Mucosa of descending colon (tissue), 3 donors: ENCODE measurements around the gene POGK. TPM values are rescaled to one million over a fixed set of nuclear protein-coding genes. Genes with fewer than 3 reads are reported as not detected.

Source experiments
- ATAC-seq: fragments of 200-7000 bp; cut with Tn5 transposase; one replicate; pipeline ENCODE4 v1.9.1; 2020; ENCODE audit warnings: mild to moderate bottlenecking, moderate library complexity
- DNase-seq, 3 donors: peaks; one replicate each; pipeline ENCODE4 v3.0.0-alpha.2; 2020
- H3K36me3 ChIP-seq: fragments of 200-600 bp; one replicate; pipeline ENCODE4 v1.8.0; 2021; ENCODE audit warnings: low read depth, mild to moderate bottlenecking
- H3K4me1 ChIP-seq: fragments of 200-600 bp; one replicate; pipeline ENCODE4 v1.8.0; 2021; ENCODE audit warnings: low read depth, mild to moderate bottlenecking
- H3K4me3 ChIP-seq: fragments of 200-600 bp; one replicate; pipeline ENCODE4 v1.8.0; 2021; ENCODE audit warnings: mild to moderate bottlenecking
- H3K9me3 ChIP-seq: fragments of 200-600 bp; one replicate; pipeline ENCODE4 v1.8.0; 2021; ENCODE audit warnings: mild to moderate bottlenecking
- intact Hi-C, 2 donors: fragments of 100-400 bp; cut with DNase I in 1 of 2; cut with micrococcal nuclease in 1 of 2; formaldehyde crosslinking; loops; one replicate each; pipeline versions ENCODE4 v1.11.0 to v1.11.1; 2022; cut with DNase I, micrococcal nuclease
- total RNA-seq, 3 donors: library from RNA; stranded (reverse); fragmentation: NEBNext Ultra II Directional in 2 of 3; extraction: Animal tissue kit (Norgen Biotek cat#: 25700) in 2 of 3; gene quantifications; one replicate each; pipeline versions ENCODE4 v1.2.1 to v1.2.4, GENCODE V29; 2021 to 2023
- TF ChIP-seq, protein P1 (sequence below): fragments of 200-600 bp; IDR thresholded peaks from one replicate; pipeline ENCODE4 v1.8.0; 2022; ENCODE audit warnings: antibody characterized with exemption, mild to moderate bottlenecking
- donor health status: DM: no; HTN: no; CAD: no; lungs with moderate emphysema.
- donor health status: DM: no; HTN: no; CAD: no.
- donor health status: DM: no; HTN: yes; CAD: no.

POGK gene
- total RNA-seq, 3 donors from 2014 or later: 22.7 to 38.7 (median 30.1) TPM

DNA sequence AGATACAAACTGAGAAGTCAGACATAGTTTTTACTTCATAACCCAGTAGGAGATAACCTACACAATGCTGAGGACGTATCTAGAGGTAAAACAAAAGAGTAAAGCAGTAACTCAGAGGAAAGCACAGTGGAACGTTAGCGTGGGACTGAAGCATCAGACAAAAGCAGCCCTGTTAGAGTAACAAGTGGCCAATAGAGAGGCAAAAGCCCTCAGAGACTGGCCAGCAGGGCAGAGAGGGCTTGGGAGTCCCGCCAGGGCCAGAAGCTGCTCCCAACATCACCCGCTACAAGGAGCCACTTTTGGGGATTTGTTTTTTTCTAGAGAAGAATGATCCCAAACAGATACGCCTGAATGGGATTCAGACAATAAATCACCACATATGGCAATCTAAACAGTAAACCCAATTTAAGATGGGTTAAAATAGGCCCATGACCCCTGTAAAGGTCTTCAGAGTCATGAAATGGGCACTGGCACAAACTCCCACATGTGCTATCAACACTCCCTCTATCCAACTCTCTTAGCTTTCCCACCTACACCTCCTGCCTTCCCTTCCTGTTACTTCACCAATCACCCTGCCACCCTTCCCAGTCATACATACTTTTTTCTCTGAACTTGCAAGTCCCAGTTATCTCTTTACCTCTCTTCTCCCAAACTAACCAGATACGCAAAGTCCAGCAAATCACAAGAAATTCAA is 19.6 kb downstream of the POGK start:
- Histone ChIP-seq H3K4me1 (no peaks in the 10 kb centered on the region), H3K9me3 (no peaks in the 10 kb centered on the region), H3K4me3 (no peak overlapping the region), H3K36me3 (peaks cover 7% of the 10 kb centered on the region)
- ATAC-seq (no peak), DNase-seq (no peak)
- intact Hi-C loops: no loop called here
- TF ChIP-seq, protein P1, sequence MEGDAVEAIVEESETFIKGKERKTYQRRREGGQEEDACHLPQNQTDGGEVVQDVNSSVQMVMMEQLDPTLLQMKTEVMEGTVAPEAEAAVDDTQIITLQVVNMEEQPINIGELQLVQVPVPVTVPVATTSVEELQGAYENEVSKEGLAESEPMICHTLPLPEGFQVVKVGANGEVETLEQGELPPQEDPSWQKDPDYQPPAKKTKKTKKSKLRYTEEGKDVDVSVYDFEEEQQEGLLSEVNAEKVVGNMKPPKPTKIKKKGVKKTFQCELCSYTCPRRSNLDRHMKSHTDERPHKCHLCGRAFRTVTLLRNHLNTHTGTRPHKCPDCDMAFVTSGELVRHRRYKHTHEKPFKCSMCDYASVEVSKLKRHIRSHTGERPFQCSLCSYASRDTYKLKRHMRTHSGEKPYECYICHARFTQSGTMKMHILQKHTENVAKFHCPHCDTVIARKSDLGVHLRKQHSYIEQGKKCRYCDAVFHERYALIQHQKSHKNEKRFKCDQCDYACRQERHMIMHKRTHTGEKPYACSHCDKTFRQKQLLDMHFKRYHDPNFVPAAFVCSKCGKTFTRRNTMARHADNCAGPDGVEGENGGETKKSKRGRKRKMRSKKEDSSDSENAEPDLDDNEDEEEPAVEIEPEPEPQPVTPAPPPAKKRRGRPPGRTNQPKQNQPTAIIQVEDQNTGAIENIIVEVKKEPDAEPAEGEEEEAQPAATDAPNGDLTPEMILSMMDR: no peak

DNA sequence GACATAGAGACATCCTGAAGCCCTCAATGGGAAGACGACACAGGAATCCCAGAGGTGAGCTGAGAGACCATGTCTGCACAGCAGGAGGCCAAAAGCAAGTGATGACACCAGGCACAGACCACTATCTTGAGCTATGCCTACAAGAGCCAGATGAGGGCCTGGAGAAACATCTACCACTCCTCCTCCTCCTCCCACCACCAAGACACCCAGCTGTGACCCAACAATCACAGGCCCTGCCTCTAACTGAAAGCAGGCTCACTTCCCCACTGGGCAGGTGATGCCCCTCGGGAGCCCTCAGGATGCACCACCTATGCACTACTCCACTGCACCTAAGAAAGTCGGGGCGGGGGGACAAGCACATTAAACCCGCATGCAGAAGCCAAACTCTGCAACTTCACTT is 20.3 kb downstream of the POGK start:
- Histone ChIP-seq H3K4me3 (no peak overlapping the region), H3K9me3 (no peaks in the 10 kb centered on the region), H3K4me1 (no peaks in the 10 kb centered on the region), H3K36me3 (peaks cover 7% of the 10 kb centered on the region)
- intact Hi-C loops: no loop called here
- TF ChIP-seq, protein P1: no peak
- ATAC-seq: no peak
- DNase-seq: no peak

DNA sequence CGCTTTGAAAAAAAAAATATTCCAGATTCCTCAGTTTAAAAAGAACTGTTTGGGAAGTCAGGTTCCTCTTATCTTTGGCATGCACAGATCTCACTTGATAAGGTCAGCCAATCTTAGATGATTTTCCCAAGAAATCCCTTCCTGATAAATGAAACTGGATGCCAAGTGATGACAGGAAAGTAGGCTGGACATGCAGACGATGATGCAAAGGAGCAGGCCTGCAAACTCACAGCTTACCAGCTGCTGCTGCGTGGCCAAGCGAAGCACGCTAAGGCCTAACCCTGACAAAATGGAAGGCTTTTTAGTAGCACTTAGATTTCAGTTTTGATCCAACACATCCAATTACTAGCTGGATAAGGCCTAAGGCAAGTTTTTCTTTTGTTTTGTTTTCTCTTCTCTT is 26.7 kb downstream of the POGK start:
- no peak overlapping the region for H3K4me3 ChIP-seq
- TF ChIP-seq, protein P1: no peak
- ATAC-seq (no peak), DNase-seq (no peak)
- intact Hi-C loops: no loop called here
- H3K36me3 ChIP-seq: peaks cover 7% of the 10 kb centered on the region
- H3K4me1 ChIP-seq: no peaks in the 10 kb centered on the region
- H3K9me3 ChIP-seq: no peaks in the 10 kb centered on the region

DNA sequence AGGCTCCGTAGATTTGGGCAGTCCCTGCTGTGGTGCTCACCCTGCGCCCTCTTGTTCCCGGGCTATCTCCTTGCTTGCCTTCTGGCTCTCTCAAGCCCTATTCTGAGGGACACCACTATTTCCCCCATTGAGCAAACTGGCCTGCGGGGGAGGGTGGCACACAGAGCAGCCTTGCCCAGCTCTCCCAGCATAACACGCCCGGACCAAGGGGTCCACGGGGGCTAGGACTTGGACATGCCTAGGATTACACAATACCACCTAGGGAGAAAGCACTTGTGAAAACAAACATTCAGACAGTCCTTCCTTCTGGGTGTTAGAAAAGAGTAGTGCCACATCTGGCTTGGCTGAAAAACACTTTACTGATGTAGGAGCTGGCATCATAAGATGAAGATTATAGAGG is 29.4 kb downstream of the POGK start:
- Histone ChIP-seq H3K36me3 (no peaks in the 10 kb centered on the region), H3K4me3 (no peak overlapping the region), H3K9me3 (no peaks in the 10 kb centered on the region), H3K4me1 (no peaks in the 10 kb centered on the region)
- TF ChIP-seq, protein P1: no peak
- DNase-seq (no peak), ATAC-seq (no peak)
- intact Hi-C loops: no loop called here

DNA sequence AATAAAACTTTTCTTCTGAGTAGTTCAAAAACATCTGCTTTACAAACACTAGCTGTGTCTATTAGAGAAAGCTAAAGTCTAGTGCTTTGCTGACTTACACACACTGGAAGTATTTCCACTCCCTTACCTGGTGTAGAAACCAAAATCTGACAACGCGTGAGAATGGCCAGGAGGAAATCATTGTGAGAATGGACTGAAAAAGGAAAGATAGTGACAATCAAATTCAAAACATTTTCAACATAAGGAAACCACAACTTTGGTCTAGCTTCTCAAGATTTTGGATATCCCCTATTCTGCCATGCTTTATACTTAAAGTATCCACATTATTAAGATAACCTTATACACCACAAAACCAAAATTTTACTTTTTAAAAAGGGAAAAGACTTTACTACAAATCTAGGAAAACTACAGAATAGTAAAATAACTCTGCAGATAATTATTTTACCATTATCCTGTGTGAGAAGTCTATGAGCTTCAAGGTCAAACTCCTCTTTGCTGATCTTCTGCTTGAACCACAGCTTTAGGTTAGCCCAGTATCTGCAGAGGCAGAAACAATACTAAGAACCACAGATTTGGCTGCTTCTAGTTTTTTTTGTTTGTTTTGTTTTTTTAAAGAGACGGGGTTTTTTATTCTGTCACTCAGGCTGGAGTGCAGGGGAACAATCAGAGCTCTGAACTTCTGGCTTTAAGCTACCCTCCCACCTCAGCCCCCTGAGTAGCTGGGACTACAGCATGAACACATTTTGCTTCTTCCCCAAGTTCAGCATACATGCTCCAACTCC is 30.2 kb downstream of the POGK start:
- Histone ChIP-seq H3K4me1 (peaks cover 5% of the 10 kb centered on the region), H3K4me3 (no peak overlapping the region), H3K9me3 (no peaks in the 10 kb centered on the region), H3K36me3 (no peaks in the 10 kb centered on the region)
- intact Hi-C loops: no loop called here
- TF ChIP-seq, protein P1: no peak
- DNase-seq: no peak
- ATAC-seq: no peak
